LNCaP clone FGC (cell line): ENCODE results near the gene GPRC5D.

Experiments
- DNase-seq: peaks from one replicate; pipeline ENCODE4 v3.0.0-alpha.2; 2011; ENCODE audit warnings: low read depth
- H3K4me3 ChIP-seq: 2 replicates; pipeline ENCODE4 v1.5.1; 2011; ENCODE audit warnings: mild to moderate bottlenecking, low read depth, low read length, control low read depth
- CTCF ChIP-seq: IDR thresholded peaks from 2 replicates; pipeline ENCODE4 v1.5.1; 2012; ENCODE audit warnings: mild to moderate bottlenecking; ENCODE audit not compliant: control insufficient read depth, insufficient read depth; ENCODE audit errors: extremely low read depth

GPRC5D gene

GRCh38 chr12:12982331-12982730 lies 30.4 kb upstream of the GPRC5D start:
- no peak for TF ChIP-seq CTCF
- H3K4me3 ChIP-seq = no peak overlapping the region
- no peak for DNase-seq

GRCh38 chr12:12979731-12980259 lies 27.8 kb upstream of the GPRC5D start:
- no peak for TF ChIP-seq CTCF
- DNase-seq = no peak
- no peak overlapping the region for H3K4me3 ChIP-seq

- H3K4me3 ChIP-seq = no peak overlapping the region
- DNase-seq = no peak
- no peak for TF ChIP-seq CTCF
These were observed 27.2 kb upstream of the GPRC5D start for GRCh38 chr12:12979126-12979525.

- DNase-seq = no peak
- no peak overlapping the region for H3K4me3 ChIP-seq
- TF ChIP-seq CTCF = no peak
These were observed 25.3 kb upstream of the GPRC5D start for GRCh38 chr12:12977231-12977630.

GRCh38 chr12:12976366-12976765 lies 24.4 kb upstream of the GPRC5D start:
- no peak for DNase-seq
- no peak overlapping the region for H3K4me3 ChIP-seq
- TF ChIP-seq CTCF = no peak

- peak; percentile 77 for TF ChIP-seq CTCF
- no peak overlapping the region for H3K4me3 ChIP-seq
- DNase-seq = no peak
These were observed 23.5 kb upstream of the GPRC5D start for GRCh38 chr12:12975322-12976077.

- TF ChIP-seq CTCF = no peak
- no peak for DNase-seq
- no peak overlapping the region for H3K4me3 ChIP-seq
These were observed 22.2 kb upstream of the GPRC5D start for GRCh38 chr12:12974211-12974610.
